ENCODE results near the gene DONSON. TPM values are rescaled to one million over a fixed set of nuclear protein-coding genes. Genes with fewer than 3 reads are reported as not detected.
A peak's percentile ranks its signal among the peaks of the same experiment; 100 is the strongest.
"Not testable (repeated sequence)": the region's sequence is repeated elsewhere in the genome, so short reads cannot be mapped to it uniquely, and the experiment has no call there.

The DONSON gene
- total RNA-seq, 1 donor from 2014 or later, result 10.3 TPM

DNA sequence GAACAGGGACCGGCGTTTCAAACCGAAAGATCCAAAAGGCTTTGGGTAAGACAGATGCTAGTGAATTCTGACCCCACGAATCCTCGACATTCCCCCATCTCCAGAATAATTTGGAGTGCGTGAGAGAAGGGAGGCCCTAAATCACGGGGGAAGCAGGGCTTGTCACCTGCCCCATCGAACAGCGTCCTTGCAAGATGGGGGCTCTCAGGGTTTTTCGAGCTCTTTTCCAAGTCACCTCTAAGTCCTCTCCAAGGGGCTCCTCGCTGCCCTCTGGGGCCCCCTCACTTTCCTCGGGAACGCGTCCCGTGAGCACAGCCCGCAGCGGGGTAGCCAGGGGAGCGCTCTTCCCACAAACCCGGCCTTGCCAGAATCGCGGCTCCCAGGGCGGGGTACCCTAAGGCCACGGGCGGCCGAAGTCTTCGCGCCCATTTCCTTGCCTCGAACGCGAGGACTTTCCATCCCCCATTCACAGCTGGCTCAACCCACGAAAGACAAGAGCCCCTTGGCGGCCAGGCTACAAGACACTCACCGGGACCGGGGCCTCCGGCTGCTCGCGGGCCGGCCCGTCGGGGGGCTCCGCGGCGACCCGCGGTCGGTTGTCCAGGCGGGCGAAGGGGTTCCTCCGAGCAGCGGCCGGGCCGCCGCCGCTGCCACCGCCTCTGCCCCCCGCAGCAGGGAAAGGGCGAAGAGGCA lies 546 bp downstream of the DONSON start:
- Histone ChIP-seq H3K4me3 (peak overlapping the region; percentile 61 to 70), H3K9me3 (no peaks in the 10 kb centered on the region), H3K27ac (peak overlapping the region; percentile 85), H3K36me3 (no peaks in the 10 kb centered on the region), H3K4me1 (peaks cover 18% of the 10 kb centered on the region), H3K27me3 (no peaks in the 10 kb centered on the region)
- no peak for DNase-seq (ENCODE audit: extremely low spot score in 2 of 2)
- intact Hi-C loops (cut with DNase I), result no loop called here
- TF ChIP-seq POLR2AphosphoS5 (IDR thresholded peaks at IDR 0.05; ENCODE audit: insufficient read depth in 1 of 2, low read depth in 1 of 2), result no peak
- TF ChIP-seq, protein P1, sequence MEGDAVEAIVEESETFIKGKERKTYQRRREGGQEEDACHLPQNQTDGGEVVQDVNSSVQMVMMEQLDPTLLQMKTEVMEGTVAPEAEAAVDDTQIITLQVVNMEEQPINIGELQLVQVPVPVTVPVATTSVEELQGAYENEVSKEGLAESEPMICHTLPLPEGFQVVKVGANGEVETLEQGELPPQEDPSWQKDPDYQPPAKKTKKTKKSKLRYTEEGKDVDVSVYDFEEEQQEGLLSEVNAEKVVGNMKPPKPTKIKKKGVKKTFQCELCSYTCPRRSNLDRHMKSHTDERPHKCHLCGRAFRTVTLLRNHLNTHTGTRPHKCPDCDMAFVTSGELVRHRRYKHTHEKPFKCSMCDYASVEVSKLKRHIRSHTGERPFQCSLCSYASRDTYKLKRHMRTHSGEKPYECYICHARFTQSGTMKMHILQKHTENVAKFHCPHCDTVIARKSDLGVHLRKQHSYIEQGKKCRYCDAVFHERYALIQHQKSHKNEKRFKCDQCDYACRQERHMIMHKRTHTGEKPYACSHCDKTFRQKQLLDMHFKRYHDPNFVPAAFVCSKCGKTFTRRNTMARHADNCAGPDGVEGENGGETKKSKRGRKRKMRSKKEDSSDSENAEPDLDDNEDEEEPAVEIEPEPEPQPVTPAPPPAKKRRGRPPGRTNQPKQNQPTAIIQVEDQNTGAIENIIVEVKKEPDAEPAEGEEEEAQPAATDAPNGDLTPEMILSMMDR (IDR thresholded peaks at IDR 0.05), result no peak
- no peak for TF ChIP-seq POLR2A (IDR thresholded peaks at IDR 0.05)

- H3K9me3 ChIP-seq, result no peaks in the 10 kb centered on the region
- intact Hi-C loops (cut with DNase I), result no loop called here
- TF ChIP-seq POLR2A (IDR thresholded peaks at IDR 0.05) (no peak), POLR2AphosphoS5 (IDR thresholded peaks at IDR 0.05; ENCODE audit: insufficient read depth in 1 of 2, low read depth in 1 of 2) (no peak)
- TF ChIP-seq, protein P1 (IDR thresholded peaks at IDR 0.05), result no peak
- no peak overlapping the region for H3K27ac ChIP-seq
- H3K27me3 ChIP-seq, result no peaks in the 10 kb centered on the region
- no peak for DNase-seq (ENCODE audit: extremely low spot score in 2 of 2)
- H3K4me3 ChIP-seq, result no peak overlapping the region
- H3K36me3 ChIP-seq, result no peaks in the 10 kb centered on the region
- peaks cover 18% of the 10 kb centered on the region for H3K4me1 ChIP-seq
Observed at GRCh38 chr21:33586927-33587326, 1.6 kb downstream of the DONSON start.

- H3K27me3 ChIP-seq, result no peaks in the 10 kb centered on the region
- no peak overlapping the region for H3K4me3 ChIP-seq
- H3K9me3 ChIP-seq, result no peaks in the 10 kb centered on the region
- intact Hi-C loops (cut with DNase I), result no loop called here
- no peaks in the 10 kb centered on the region for H3K36me3 ChIP-seq
- TF ChIP-seq, protein P1 (IDR thresholded peaks at IDR 0.05), result no peak
- no peak for TF ChIP-seq POLR2AphosphoS5 (IDR thresholded peaks at IDR 0.05; ENCODE audit: insufficient read depth in 1 of 2, low read depth in 1 of 2)
- TF ChIP-seq POLR2A (IDR thresholded peaks at IDR 0.05), result no peak
- DNase-seq (ENCODE audit: extremely low spot score in 2 of 2), result no peak
- H3K27ac ChIP-seq, result no peak overlapping the region
- peaks cover 18% of the 10 kb centered on the region for H3K4me1 ChIP-seq
Observed at GRCh38 chr21:33584455-33584854, 4.0 kb downstream of the DONSON start.

DNA sequence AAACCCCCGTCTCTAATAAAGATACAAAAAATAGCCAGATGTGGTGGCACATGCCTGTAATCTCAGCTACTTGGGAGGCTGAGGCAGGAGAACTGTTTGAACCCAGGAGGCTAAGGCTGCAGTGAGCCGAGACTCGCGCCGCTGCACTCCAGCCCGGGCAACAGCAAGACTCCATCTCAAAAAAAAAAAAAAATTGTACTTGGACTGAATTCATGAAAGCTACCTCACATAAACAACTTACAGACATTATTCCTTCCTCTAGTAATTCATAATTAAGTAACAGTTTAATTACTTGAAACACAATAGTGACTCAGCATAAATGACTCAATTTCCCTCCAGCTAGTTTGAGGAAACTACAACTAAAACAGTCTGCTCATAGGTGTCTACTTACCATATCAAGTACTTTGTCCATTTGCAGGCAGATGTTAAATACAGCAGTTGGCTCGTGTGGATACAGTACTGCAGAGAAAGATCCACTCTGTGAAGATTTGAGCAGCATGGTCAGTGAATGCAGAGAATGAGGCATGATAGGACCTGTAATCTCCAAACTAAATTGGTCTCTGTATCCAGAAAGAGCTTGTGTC lies 9.4 kb downstream of the DONSON start:
- Histone ChIP-seq H3K9me3 (no peaks in the 10 kb centered on the region), H3K36me3 (peaks cover 0 to 30% of the 10 kb centered on the region in 2 donors), H3K27me3 (no peaks in the 10 kb centered on the region), H3K27ac (no peak overlapping the region), H3K4me1 (no peaks in the 10 kb centered on the region), H3K4me3 (no peak overlapping the region)
- TF ChIP-seq, protein P1 (IDR thresholded peaks at IDR 0.05), result no peak
- TF ChIP-seq POLR2AphosphoS5 (IDR thresholded peaks at IDR 0.05; ENCODE audit: insufficient read depth in 1 of 2, low read depth in 1 of 2), result no peak
- no peak for TF ChIP-seq POLR2A (IDR thresholded peaks at IDR 0.05)
- intact Hi-C loops (cut with DNase I), result no loop called here
- no peak for DNase-seq (ENCODE audit: extremely low spot score in 2 of 2)

DNA sequence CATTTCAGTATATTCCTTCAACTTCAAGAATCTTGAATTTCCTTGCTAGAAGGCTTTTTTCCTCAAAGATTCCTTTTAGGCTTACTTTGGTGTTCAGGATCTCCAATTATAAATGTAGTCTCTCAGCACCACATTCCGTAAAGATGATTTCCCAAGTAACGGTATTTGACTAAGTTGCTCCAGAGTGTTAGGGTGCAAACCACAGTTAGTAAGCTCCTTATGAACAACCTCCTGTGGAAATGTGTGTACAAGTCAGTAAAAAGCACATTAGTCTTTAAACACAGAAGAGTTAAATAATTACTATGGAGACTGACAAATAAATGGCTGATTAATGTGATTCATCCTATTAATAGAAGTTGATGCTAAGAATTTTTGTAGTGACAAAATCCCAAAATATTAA lies 10.3 kb downstream of the DONSON start:
- intact Hi-C loops (cut with DNase I), result no loop called here
- Histone ChIP-seq H3K9me3 (no peaks in the 10 kb centered on the region), H3K27me3 (no peaks in the 10 kb centered on the region), H3K4me1 (no peaks in the 10 kb centered on the region), H3K36me3 (peaks cover 0 to 37% of the 10 kb centered on the region in 2 donors), H3K4me3 (no peak overlapping the region), H3K27ac (no peak overlapping the region)
- no peak for DNase-seq (ENCODE audit: extremely low spot score in 2 of 2)
- TF ChIP-seq POLR2AphosphoS5 (IDR thresholded peaks at IDR 0.05; ENCODE audit: insufficient read depth in 1 of 2, low read depth in 1 of 2), result no peak

DNA sequence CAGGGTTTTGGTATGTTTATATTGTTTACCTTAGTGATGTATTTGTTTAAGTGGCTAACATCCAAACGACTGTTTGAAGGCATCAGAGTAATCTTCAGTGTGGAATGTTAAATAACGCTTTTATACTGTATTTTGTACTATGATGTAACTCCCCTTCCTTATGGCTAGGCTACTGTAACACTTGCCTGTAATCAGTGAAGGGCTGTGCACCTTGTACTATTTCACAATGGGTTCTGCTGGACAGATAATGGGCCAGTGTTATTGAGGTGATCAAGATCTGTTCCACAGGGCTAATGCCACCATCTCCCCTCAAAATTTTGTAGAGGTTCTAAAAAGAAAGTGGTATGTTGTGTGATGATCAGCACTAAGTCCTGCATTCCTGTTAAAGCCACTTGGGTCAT lies 11.7 kb downstream of the DONSON start:
- H3K27me3 ChIP-seq; intact Hi-C loops (cut with DNase I); H3K27ac ChIP-seq; H3K9me3 ChIP-seq; DNase-seq (ENCODE audit: extremely low spot score in 2 of 2); H3K4me3 ChIP-seq; H3K4me1 ChIP-seq: not testable (repeated sequence)
- H3K36me3 ChIP-seq, result peaks cover 0 to 49% of the 10 kb centered on the region in 2 donors

Data from vagina (tissue), 2 donors.